Fibroblast of skin of left quadriceps (primary cell): Measurements from ENCODE around the gene LOC128125822.

Experiments
- DNase-seq, 2 experiments: peaks; one replicate each; pipeline ENCODE4 v3.0.0-alpha.2; 2013; ENCODE audit warnings: low read depth in 2 of 2

The LOC128125822 gene

GRCh38 chr6:63556369-63556768 is 15.9 kb upstream of the LOC128125822 start:
- no peak for DNase-seq

GRCh38 chr6:63558278-63558677 is 14.0 kb upstream of the LOC128125822 start:
- no peak for DNase-seq

GRCh38 chr6:63560801-63561287 is 11.4 kb upstream of the LOC128125822 start:
- no peak for DNase-seq

- no peak for DNase-seq
Measured at GRCh38 chr6:63561288-63561687, 11.0 kb upstream of the LOC128125822 start.

GRCh38 chr6:63563235-63563634 is 9.0 kb upstream of the LOC128125822 start:
- no peak for DNase-seq

- DNase-seq, result no peak
Measured at GRCh38 chr6:63565058-63565726, 7.1 kb upstream of the LOC128125822 start.

GRCh38 chr6:63565727-63566596 is 6.3 kb upstream of the LOC128125822 start:
- no peak for DNase-seq

GRCh38 chr6:63567966-63568365 is 4.3 kb upstream of the LOC128125822 start:
- DNase-seq, result no peak

GRCh38 chr6:63571361-63572043 is 778 bp upstream of the LOC128125822 start:
- no peak for DNase-seq

- DNase-seq, result no peak
Measured at GRCh38 chr6:63572747-63573075, 431 bp downstream of the LOC128125822 start.

- DNase-seq, result peak in 1 of 2 experiments; percentile 23
Measured at GRCh38 chr6:63573076-63573898, 1.0 kb downstream of the LOC128125822 start.

- DNase-seq, result peak in 1 of 2 experiments; percentile 20
Measured at GRCh38 chr6:63573899-63574553, 1.7 kb downstream of the LOC128125822 start.

- DNase-seq, result no peak
Measured at GRCh38 chr6:63574554-63574900, 2.2 kb downstream of the LOC128125822 start.

- DNase-seq, result no peak
Measured at GRCh38 chr6:63576147-63576772, 4.0 kb downstream of the LOC128125822 start.

- no peak for DNase-seq
Measured at GRCh38 chr6:63576985-63577712, 4.9 kb downstream of the LOC128125822 start.

- no peak for DNase-seq
Measured at GRCh38 chr6:63578757-63579156, 6.5 kb downstream of the LOC128125822 start.

- DNase-seq, result no peak
Measured at GRCh38 chr6:63579937-63580703, 7.8 kb downstream of the LOC128125822 start.

GRCh38 chr6:63580704-63580961 is 8.4 kb downstream of the LOC128125822 start:
- no peak for DNase-seq

- DNase-seq, result no peak
Measured at GRCh38 chr6:63581355-63582013, 9.2 kb downstream of the LOC128125822 start.
